BE2C (cell line): ENCODE data around the gene TMEM41B.
"Not testable (repeated sequence)": the region's sequence is repeated elsewhere in the genome, so short reads cannot be mapped to it uniquely, and the experiment has no call there.

ENCODE experiments used
- DNase-seq: peaks from one replicate; pipeline ENCODE4 v3.0.0-alpha.2; 2020
- H3K27me3 ChIP-seq: fragments of 250-450 bp; sonication (Bioruptor Pico); 2 replicates; pipeline ENCODE4 v1.5.1; 2020; ENCODE audit warnings: mild to moderate bottlenecking
- H3K36me3 ChIP-seq: fragments of 250-450 bp; sonication (Bioruptor Pico); 2 replicates; pipeline ENCODE4 v1.5.1; 2020; ENCODE audit warnings: mild to moderate bottlenecking
- H3K4me1 ChIP-seq: fragments of 250-450 bp; sonication (Bioruptor Pico); 2 replicates; pipeline ENCODE4 v1.5.1; 2020
- H3K4me3 ChIP-seq: 2 replicates; pipeline ENCODE4 v1.5.1; 2011; ENCODE audit warnings: low read depth, low read length
- H3K9me3 ChIP-seq: fragments of 250-450 bp; sonication (Bioruptor Pico); 2 replicates; pipeline ENCODE4 v1.5.1; 2020
- TF ChIP-seq, protein P1 (sequence below): IDR thresholded peaks from 2 replicates; pipeline ENCODE4 v1.5.1; 2012; ENCODE audit warnings: mild to moderate bottlenecking, low read depth, low read length

Gene TMEM41B

DNA sequence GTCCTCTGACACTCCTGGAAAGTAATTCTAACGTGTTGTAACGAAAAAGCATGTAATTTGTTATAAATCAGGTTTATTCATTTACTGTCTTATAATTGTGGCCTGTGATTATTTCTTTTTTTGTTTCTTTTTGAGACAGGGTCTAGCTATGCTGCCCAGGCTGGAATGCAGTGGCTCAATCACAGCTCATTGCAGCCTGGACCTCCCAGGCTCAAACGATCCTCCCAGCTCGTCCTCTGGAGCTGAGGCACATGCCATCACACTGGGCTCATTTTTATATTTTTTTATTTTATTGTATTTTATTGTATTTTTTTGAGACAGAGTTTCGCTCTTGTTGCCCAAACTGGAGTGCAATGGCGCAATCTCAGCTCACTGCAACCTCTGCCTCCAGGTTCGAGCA, 65.1 kb downstream of the TMEM41B start:
- DNase-seq = no peak
- Histone ChIP-seq H3K4me1 (no peaks in the 10 kb centered on the region), H3K4me3 (no peak overlapping the region), H3K9me3 (no peaks in the 10 kb centered on the region), H3K27me3 (no peaks in the 10 kb centered on the region), H3K36me3 (no peaks in the 10 kb centered on the region)
- TF ChIP-seq, protein P1, sequence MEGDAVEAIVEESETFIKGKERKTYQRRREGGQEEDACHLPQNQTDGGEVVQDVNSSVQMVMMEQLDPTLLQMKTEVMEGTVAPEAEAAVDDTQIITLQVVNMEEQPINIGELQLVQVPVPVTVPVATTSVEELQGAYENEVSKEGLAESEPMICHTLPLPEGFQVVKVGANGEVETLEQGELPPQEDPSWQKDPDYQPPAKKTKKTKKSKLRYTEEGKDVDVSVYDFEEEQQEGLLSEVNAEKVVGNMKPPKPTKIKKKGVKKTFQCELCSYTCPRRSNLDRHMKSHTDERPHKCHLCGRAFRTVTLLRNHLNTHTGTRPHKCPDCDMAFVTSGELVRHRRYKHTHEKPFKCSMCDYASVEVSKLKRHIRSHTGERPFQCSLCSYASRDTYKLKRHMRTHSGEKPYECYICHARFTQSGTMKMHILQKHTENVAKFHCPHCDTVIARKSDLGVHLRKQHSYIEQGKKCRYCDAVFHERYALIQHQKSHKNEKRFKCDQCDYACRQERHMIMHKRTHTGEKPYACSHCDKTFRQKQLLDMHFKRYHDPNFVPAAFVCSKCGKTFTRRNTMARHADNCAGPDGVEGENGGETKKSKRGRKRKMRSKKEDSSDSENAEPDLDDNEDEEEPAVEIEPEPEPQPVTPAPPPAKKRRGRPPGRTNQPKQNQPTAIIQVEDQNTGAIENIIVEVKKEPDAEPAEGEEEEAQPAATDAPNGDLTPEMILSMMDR = no peak

DNA sequence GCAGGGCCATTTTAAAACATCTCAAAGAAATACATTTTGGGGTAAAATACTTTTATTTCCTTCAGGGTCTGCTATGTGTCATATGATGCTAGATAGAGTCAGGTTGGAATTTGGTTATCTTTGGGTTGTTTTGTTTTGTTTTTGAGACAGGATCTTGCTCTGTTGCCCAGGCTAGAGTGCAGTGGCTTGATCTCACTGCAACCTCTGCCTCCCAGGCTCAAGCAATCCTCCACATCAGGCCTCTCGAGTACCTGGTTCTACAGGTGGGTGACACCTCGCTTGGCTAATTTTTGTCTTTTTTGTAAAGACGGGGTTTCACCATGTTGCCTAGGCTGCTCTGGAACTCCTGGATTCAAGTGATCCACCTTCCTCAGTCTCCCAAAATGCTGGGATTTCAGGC, 66.5 kb downstream of the TMEM41B start:
- no peaks in the 10 kb centered on the region for H3K27me3 ChIP-seq
- no peaks in the 10 kb centered on the region for H3K9me3 ChIP-seq
- TF ChIP-seq, protein P1 = no peak
- no peak for DNase-seq
- no peaks in the 10 kb centered on the region for H3K36me3 ChIP-seq
- no peaks in the 10 kb centered on the region for H3K4me1 ChIP-seq
- no peak overlapping the region for H3K4me3 ChIP-seq

DNA sequence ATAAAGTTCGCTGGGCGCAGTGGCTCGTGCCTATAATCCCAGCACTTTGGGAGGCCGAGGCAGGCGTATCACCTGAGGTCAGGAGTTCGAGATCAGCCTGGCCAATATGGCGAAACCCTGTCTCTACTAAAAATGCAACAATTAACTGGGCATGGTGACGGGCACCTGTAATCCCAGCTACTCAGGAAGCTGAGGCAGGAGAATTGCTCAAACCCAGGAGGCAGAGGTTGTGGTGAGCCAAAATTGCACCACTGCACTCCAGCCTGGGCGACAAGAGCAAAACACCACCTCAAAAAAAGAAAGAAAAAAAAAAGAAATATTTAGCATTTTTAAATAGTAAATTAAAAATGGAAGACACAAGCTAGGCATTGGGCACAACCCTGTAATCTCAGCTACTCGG, 78.2 kb downstream of the TMEM41B start:
- H3K9me3 ChIP-seq, H3K4me1 ChIP-seq, H3K4me3 ChIP-seq, H3K27me3 ChIP-seq, H3K36me3 ChIP-seq, DNase-seq: not testable (repeated sequence)

DNA sequence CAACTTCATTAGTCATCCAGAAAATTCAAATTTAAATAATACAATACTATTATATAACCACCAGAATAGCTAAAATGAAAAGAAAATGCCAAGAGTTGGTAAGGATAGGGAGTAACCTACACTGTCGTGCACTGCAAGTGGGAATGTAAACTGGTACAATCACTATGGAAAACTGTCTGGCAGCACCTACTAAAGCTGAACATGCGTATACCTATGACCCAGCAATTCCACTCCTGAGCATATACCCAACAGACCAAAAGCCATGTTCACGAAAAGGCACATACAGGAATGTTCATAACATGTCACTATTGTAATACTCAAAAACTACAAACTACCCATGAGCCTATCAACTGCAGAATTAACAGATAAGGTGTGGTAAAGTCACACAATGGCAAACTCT, 81.9 kb downstream of the TMEM41B start:
- no peak for DNase-seq
- Histone ChIP-seq H3K36me3 (no peaks in the 10 kb centered on the region), H3K4me1 (no peaks in the 10 kb centered on the region), H3K27me3 (no peaks in the 10 kb centered on the region), H3K9me3 (no peaks in the 10 kb centered on the region), H3K4me3 (no peak overlapping the region)
- TF ChIP-seq, protein P1 = no peak

DNA sequence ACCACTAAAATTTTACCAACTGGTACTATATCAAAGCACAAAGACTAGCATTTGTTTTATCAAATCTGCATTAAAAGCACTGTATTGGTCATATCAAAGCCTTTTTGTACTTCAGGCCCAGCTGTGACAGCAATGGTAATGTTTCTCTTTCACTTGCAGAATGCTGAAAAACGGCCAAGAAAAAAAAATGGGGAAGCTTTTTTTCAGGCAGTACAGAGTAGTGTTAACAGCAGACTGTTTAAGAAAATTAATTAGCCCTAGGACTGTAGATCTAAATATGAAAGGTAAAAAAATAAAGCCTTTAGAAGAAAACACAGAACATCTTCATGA, 82.6 kb downstream of the TMEM41B start:
- DNase-seq = no peak
- no peaks in the 10 kb centered on the region for H3K4me1 ChIP-seq
- no peaks in the 10 kb centered on the region for H3K9me3 ChIP-seq
- H3K27me3 ChIP-seq = no peaks in the 10 kb centered on the region
- H3K4me3 ChIP-seq = no peak overlapping the region
- TF ChIP-seq, protein P1 = no peak
- H3K36me3 ChIP-seq = no peaks in the 10 kb centered on the region
